CD4-positive, alpha-beta T cell treated with Interleukin-21 for 1 hour (primary cell): Measurements from ENCODE around the gene C3orf52.
"Not testable (repeated sequence)": the region's sequence is repeated elsewhere in the genome, so short reads cannot be mapped to it uniquely, and the experiment has no call there.

Source experiments
- DNase-seq: peaks from one replicate; pipeline ENCODE4 v3.0.0-alpha.2; 2020

Gene C3orf52

GRCh38 chr3:112086076-112086854, at the start of gene C3orf52:
Gene C3orf52 (plus strand): TSS chr3:112086389. CDS start chr3:112086408, 19 bp downstream.
- peak; percentile 59 for DNase-seq

DNA sequence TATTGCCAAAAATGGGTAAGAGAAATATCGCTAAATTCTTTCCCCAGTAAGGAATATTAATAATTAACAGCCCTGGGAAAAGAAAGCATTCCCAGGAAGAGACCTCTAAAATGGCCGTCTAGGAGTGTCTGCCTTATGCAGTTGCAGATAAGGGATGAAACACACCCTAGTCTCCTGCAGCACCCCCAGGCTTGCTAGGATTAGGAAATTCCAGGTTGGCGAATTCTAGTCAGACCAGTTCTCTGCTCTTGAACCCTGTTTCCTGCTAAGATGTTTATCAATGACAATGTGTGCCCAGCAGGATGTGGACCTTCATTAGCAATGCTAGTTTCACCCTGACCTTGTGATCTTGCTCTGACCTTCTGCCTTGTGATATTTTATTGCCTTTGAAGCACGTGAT, 49.0 kb upstream of the C3orf52 start:
- DNase-seq, result not testable (repeated sequence)

- DNase-seq, result no peak
Observed at GRCh38 chr3:112038863-112039262, 47.3 kb upstream of the C3orf52 start.

GRCh38 chr3:112041321-112041720, 44.9 kb upstream of the C3orf52 start:
- no peak for DNase-seq

GRCh38 chr3:112042842-112043280, 43.3 kb upstream of the C3orf52 start:
- DNase-seq, result no peak

DNA sequence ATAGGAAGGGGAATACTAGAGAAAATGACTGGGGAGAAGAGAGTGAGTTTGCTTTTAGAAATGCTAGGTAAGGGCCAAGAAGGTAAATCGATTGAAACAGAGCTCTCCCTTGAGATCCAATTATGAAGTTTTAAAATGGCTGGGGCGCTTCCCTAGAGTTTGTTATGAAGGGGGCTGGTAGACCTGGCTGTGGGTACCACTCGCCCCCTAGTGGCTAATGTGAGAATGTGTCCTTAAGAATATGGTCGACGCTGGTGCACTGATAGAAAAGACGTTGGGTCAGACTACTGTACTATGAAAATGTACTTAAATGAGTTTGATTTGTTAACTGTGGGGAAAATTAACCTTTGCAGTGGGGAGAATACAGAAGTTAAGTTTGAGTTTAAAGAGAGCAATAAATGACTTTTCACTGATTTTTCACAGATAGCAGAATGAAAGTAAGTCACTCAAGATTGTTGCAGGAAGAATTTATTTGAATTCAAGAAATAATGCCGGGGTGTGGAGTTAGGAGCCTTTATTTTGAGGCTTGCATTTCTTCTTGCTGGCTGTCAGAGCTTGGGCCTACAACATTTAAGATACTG, 42.5 kb upstream of the C3orf52 start:
- DNase-seq, result peak; percentile 68

DNA sequence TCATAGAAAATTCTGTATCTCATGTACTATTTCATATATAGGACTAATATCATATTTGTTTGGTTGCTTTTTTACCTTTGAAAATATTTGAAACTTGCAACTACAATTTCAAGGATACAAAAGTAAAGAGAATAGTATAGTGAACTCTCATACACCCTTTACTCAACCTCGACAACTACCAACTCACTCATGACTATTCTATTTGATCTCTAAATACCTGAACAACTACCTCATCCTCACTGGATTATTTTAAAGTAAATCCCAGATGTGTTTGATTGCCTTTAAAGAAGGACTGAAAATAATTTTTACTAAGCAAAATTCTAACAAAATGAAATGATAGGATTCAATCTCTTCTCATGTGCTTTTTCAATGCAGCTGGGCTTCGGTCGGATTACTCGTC, 39.6 kb upstream of the C3orf52 start:
- DNase-seq, result no peak

DNA sequence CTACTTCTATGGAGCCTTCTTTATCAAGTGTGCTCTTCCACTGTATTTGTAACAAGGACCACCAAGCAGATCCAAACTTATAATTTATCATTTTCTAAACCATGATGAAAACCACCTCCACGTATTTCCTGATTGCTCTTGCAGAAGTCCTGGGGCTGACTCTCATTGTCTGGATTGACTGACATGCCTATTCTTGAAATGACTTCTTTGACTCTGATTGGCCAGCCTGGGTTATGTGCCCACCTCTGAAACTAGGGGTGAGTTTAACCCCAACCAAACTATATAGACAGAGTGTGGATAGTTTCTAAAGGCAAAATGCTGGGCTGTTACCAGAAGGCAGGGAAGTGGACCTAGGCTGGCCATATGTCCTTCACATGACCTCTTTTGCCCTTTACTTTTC, 38.9 kb upstream of the C3orf52 start:
- DNase-seq, result no peak

DNA sequence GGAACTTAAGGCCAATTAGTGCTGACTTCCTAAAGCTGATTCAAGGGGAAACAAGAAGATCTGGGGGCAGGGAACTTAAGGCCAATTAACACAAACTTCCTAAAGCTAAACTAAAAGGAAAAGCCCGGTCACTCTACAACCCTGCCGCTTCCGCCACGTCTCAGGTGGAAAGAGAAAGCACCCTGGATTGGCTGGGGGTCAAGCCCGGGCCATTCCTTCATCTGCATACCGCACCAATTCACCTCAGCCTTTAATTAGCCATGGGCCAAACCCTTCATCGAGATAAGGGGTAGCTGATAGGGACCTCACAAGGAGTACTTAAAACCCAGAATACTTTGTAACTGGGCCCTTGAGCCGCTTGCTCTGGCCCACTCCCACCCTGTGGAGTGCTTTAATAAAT, 37.3 kb upstream of the C3orf52 start:
- DNase-seq, result no peak

GRCh38 chr3:112053229-112053628, 33.0 kb upstream of the C3orf52 start:
- DNase-seq, result no peak

- DNase-seq, result no peak
Observed at GRCh38 chr3:112056451-112056929, 29.7 kb upstream of the C3orf52 start.

GRCh38 chr3:112059497-112059896, 26.7 kb upstream of the C3orf52 start:
- no peak for DNase-seq

DNA sequence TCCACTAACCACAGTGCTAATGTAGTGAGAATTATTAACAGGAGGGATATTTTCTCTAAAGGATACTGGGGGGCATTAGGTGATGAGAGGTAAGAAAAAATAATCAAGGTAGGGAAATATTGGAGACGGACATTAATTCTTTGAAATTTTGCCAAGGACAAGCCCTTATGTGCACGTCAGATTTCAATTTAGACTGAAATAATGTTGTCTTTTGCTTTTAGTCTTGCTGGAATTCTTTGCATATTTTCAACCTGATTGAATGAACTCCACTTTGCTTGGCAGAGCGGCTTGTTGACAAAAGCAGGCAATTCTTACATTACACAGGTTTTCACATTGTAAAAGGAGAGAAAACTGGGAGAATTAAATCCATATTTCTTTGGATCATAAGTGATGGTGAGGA, 25.0 kb upstream of the C3orf52 start:
- DNase-seq, result no peak

DNA sequence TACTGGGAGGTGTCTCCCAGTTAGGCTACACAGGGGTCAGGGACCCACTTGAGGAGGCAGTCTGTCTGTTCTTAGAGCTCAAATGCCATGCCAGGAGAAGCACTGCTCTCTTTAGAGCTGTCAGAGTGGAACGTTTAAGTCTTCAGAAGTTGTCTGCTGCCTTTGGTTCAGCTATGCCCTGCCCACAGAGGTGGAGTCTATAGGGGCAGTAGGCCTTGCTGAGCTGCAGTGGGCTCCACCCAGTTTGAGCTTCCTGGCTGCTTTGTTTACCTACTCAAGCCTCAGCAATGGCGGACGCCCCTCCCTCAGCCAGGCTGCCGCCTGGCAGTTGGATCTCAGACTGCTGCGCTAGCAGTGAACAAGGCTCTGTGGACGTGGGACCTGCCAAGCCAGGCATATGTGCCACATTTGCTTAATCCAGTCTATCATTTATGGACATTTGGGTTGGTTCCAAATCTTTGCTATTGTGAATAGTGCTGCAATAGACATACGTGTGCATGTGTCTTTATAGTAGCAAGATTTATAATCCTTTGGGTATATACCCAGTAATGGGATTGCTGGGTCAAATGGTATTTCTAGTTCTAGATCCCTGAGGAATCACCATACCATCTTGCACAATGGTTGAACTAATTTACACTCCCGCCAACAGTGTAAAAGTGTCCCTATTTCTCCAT, 13.7 kb upstream of the C3orf52 start:
- peak; percentile 74 for DNase-seq

- DNase-seq, result no peak
Observed at GRCh38 chr3:112074006-112074405, 12.2 kb upstream of the C3orf52 start.

GRCh38 chr3:112074616-112075497, 11.3 kb upstream of the C3orf52 start:
- peak; percentile 50 for DNase-seq

- no peak for DNase-seq
Observed at GRCh38 chr3:112078125-112079083, 7.8 kb upstream of the C3orf52 start.

GRCh38 chr3:112083239-112083638, 3.0 kb upstream of the C3orf52 start:
- DNase-seq, result no peak

DNA sequence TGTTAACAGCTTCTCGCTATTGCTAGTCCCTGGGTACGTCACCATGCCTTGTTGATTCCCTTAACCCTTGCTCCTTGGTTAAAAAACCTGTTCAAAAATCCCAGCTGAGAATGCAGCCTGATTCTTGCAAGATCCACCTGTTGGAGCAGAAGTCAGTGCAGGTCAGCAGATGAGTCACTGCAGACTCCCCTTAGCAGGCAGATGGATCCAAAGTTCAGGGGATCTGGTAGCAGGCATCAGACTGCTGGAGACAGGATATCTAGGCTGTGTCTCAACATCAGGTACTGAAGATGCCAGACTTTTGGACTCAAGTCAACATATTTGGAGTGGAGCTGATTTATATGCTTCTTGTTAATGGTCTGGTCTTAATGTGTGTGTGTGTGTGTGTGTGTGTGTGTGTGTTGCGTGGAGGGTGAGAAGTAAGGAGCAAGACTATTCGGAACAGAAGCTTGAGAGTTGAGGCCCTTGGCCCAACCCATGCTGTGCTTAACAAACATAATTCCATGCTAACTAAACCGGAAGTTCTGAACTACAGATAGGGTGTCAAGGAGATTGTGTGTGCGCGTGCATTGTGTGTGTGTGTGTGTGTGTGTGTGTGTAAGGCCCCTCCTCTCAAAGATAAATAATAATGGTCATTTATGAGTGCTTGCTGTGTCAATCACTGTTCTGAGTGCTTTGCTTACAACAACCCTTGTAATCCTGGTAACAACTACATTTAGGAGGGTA, 1.0 kb upstream of the C3orf52 start:
- no peak for DNase-seq

GRCh38 chr3:112085735-112086075, 484 bp upstream of the C3orf52 start:
- no peak for DNase-seq
